ENCODE measurements around the gene NDUFAF3. TPM values are rescaled to one million over a fixed set of nuclear protein-coding genes. Genes with fewer than 3 reads are reported as not detected.

NDUFAF3 gene
- total and polyA plus RNA-seq, 2 donors (not counting 3 experiments of a cell fraction or from before 2014, with no cell fraction given) = 91.1 to 91.4 TPM

DNA sequence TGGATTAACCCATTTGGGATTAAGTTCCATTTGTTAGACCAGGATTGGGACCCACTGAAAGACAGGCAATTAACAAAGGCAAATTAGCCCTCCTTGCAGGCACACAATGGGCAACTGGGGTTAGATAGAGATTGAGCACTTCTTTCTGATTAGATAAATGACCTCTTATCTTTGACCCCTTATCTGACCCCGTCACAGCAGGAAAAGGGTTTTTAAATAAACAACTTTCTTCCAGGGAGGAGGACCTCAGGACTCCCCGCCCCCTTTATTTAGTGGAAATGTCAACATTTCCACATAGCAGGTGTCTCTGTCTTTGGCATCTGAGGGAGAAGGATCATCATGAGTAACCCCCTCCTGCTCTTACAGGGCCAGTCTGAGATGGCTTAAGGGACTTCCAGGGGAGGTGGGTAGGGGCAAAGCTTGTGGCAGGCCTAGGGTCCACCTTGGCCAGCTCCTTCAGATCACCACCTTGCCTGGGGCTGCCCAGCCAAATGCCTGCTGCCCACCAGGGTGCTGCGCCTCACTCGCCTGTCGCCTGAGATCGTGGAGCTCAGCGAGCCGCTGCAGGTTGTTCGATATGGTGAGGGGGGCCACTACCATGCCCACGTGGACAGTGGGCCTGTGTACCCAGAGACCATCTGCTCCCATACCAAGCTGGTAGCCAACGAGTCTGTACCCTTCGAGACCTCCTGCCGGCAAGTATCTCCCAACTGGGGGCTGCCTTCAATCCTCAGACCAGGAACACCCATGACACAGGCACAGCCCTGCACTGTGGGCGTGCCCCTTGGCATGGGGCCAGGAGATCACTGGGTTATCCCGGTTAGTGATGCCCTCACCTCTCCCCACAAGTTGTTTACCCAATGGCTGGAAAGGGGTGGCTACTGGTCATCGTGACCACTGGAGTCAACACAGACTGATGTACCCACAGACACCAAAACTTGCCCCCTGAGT is 17.3 kb upstream of the NDUFAF3 start:
- H3K4me2 ChIP-seq (ENCODE audit: insufficient read depth, low read length) = no peak overlapping the region
- DNase-seq (ENCODE audit: low read depth, low spot score) = no peak
- peaks cover 15% of the 10 kb centered on the region for H3K4me1 ChIP-seq (ENCODE audit: control insufficient read depth, extremely low read depth, insufficient read depth, low read length)
- no peak for TF ChIP-seq POLR2A (IDR thresholded peaks at IDR 0.05; ENCODE audit: low read depth, low read length)
- no peak for TF ChIP-seq CTCF (IDR thresholded peaks at IDR 0.05; ENCODE audit: extremely low read depth in 1 of 2, insufficient read depth in 1 of 2, low read depth in 1 of 2, low read length in 2 of 2)
- no peak for TF ChIP-seq MYC (IDR thresholded peaks at IDR 0.05; ENCODE audit: low read depth, low read length)
- POLR2A ChIA-PET = no interaction called here
- no peak overlapping the region for H3K4me3 ChIP-seq (replicated peaks in 1 of 3; ENCODE audit: insufficient read depth in 1 of 3, low read depth in 1 of 3, low read length in 3 of 3)
- no peak overlapping the region for H3K27ac ChIP-seq (ENCODE audit: insufficient read depth, low read depth, low read length)
- no peak for FAIRE-seq
- H3K9me3 ChIP-seq (replicated peaks; ENCODE audit: control insufficient read depth, insufficient read depth, low read length) = no peaks in the 10 kb centered on the region
- no peak overlapping the region for H2AFZ ChIP-seq (ENCODE audit: low read depth, low read length)
- CTCF ChIA-PET = interaction anchor here (1.1 to 12.8 kb wide), 4 partner anchors 9 to 76 kb away, joined by 3 to 254 read pairs (median 5); partner anchors contain the start of genes NDUFAF3 and P4HTM
- no TSS peak for BruUV-seq (replicated peaks)
- intact Hi-C loops (cut with micrococcal nuclease) (no loop called here), dilution Hi-C loops (cut with MboI; ENCODE audit: extremely low pct_ligation_motif_present, low sequenced_read_pairs) (no loop called here)
- no peaks in the 10 kb centered on the region for H3K36me3 ChIP-seq (ENCODE audit: control insufficient read depth in 2 of 2, extremely low read depth in 1 of 2, insufficient read depth in 2 of 2, low read length in 2 of 2)
- peaks cover 16% of the 10 kb centered on the region for H3K79me2 ChIP-seq (ENCODE audit: control insufficient read depth, insufficient read depth, low read length)
- H3K27me3 ChIP-seq (ENCODE audit: control insufficient read depth in 2 of 2, insufficient read depth in 2 of 2, low read length in 2 of 2) = no peaks in the 10 kb centered on the region
- no peaks in the 10 kb centered on the region for H3K9me1 ChIP-seq (replicated peaks; ENCODE audit: control insufficient read depth, extremely low read depth, insufficient read depth, low read length)
- H3K9ac ChIP-seq (replicated peaks; ENCODE audit: extremely low read depth, insufficient read depth, low read length) = no peak overlapping the region
- no peaks in the 10 kb centered on the region for H4K20me1 ChIP-seq (replicated peaks; ENCODE audit: control insufficient read depth, extremely low read depth, insufficient read depth, low read length)

GRCh38 chr3:49005303-49005680 is 16.6 kb upstream of the NDUFAF3 start:
- H4K20me1 ChIP-seq (replicated peaks; ENCODE audit: control insufficient read depth, extremely low read depth, insufficient read depth, low read length) = no peaks in the 10 kb centered on the region
- H3K27me3 ChIP-seq (ENCODE audit: control insufficient read depth in 2 of 2, insufficient read depth in 2 of 2, low read length in 2 of 2) = no peaks in the 10 kb centered on the region
- H2AFZ ChIP-seq (ENCODE audit: low read depth, low read length) = no peak overlapping the region
- ChIA-PET POLR2A (no interaction called here), CTCF (interaction anchor here (1.1 to 12.8 kb wide), 4 partner anchors 10 to 76 kb away, joined by 3 to 254 read pairs (median 5); partner anchors contain the start of genes NDUFAF3 and P4HTM)
- dilution Hi-C loops (cut with MboI; ENCODE audit: extremely low pct_ligation_motif_present, low sequenced_read_pairs) (no loop called here), intact Hi-C loops (cut with micrococcal nuclease) (no loop called here)
- peaks cover 15% of the 10 kb centered on the region for H3K4me1 ChIP-seq (ENCODE audit: control insufficient read depth, extremely low read depth, insufficient read depth, low read length)
- DNase-seq (ENCODE audit: low read depth, low spot score) (no peak), FAIRE-seq (no peak)
- H3K79me2 ChIP-seq (ENCODE audit: control insufficient read depth, insufficient read depth, low read length) = peaks cover 18% of the 10 kb centered on the region
- H3K4me2 ChIP-seq (ENCODE audit: insufficient read depth, low read length) = no peak overlapping the region
- TF ChIP-seq POLR2A (IDR thresholded peaks at IDR 0.05; ENCODE audit: low read depth, low read length) = no peak
- no peak for TF ChIP-seq CTCF (IDR thresholded peaks at IDR 0.05; ENCODE audit: extremely low read depth in 1 of 2, insufficient read depth in 1 of 2, low read depth in 1 of 2, low read length in 2 of 2)
- TF ChIP-seq, protein P1, sequence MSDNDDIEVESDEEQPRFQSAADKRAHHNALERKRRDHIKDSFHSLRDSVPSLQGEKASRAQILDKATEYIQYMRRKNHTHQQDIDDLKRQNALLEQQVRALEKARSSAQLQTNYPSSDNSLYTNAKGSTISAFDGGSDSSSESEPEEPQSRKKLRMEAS (IDR thresholded peaks at IDR 0.05; ENCODE audit: insufficient read depth, insufficient read length) = no peak
- no peak for TF ChIP-seq GATA2 (IDR thresholded peaks at IDR 0.05; ENCODE audit: insufficient read depth, insufficient read length, low read depth, low read length)
- no peak for TF ChIP-seq JUN (IDR thresholded peaks at IDR 0.05; ENCODE audit: borderline replicate concordance, insufficient read depth, insufficient read length, low read depth)
- TF ChIP-seq MYC (IDR thresholded peaks at IDR 0.05; ENCODE audit: low read depth, low read length) = no peak
- TF ChIP-seq POLR2AphosphoS5 (IDR thresholded peaks at IDR 0.05; ENCODE audit: insufficient read depth, low read depth, low read length) = no peak
- TF ChIP-seq FOS (IDR thresholded peaks at IDR 0.05; ENCODE audit: borderline replicate concordance, insufficient read depth, low read length) = no peak
- TF ChIP-seq EZH2 (IDR thresholded peaks at IDR 0.05; ENCODE audit: borderline replicate concordance, low read depth, low read length, severe bottlenecking) = no peak
- H3K9me1 ChIP-seq (replicated peaks; ENCODE audit: control insufficient read depth, extremely low read depth, insufficient read depth, low read length) = no peaks in the 10 kb centered on the region
- no TSS peak for BruUV-seq (replicated peaks)
- no peak overlapping the region for H3K27ac ChIP-seq (ENCODE audit: insufficient read depth, low read depth, low read length)
- no peak overlapping the region for H3K9ac ChIP-seq (replicated peaks; ENCODE audit: extremely low read depth, insufficient read depth, low read length)
- no peak overlapping the region for H3K4me3 ChIP-seq (replicated peaks in 1 of 3; ENCODE audit: insufficient read depth in 1 of 3, low read depth in 1 of 3, low read length in 3 of 3)
- H3K36me3 ChIP-seq (ENCODE audit: control insufficient read depth in 2 of 2, extremely low read depth in 1 of 2, insufficient read depth in 2 of 2, low read length in 2 of 2) = no peaks in the 10 kb centered on the region
- H3K9me3 ChIP-seq (replicated peaks; ENCODE audit: control insufficient read depth, insufficient read depth, low read length) = no peaks in the 10 kb centered on the region
